Fibroblast of the aortic adventitia (primary cell): ENCODE measurements around the gene STRAP. TPM values are rescaled to one million over a fixed set of nuclear protein-coding genes. Genes with fewer than 3 reads are reported as not detected.
A peak's percentile ranks its signal among the peaks of the same experiment; 100 is the strongest.

Source experiments
- DNase-seq: peaks from one replicate; pipeline ENCODE4 v3.0.0-alpha.2; 2010; ENCODE audit warnings: low read depth
- H3K4me3 ChIP-seq: 2 replicates; pipeline ENCODE4 v1.5.1; 2011; ENCODE audit warnings: low read depth, mild to moderate bottlenecking, control low read depth, low read length, moderate library complexity
- total RNA-seq: library from RNA; depleted of rRNA; stranded (reverse); fragments of >200 nt; gene quantifications from 2 replicates; pipeline ENCODE4 v1.2.3, GENCODE V29; 2012; ENCODE audit warnings: low replicate concordance
- TF ChIP-seq, protein P1 (sequence below): IDR thresholded peaks from 2 replicates; pipeline ENCODE4 v1.5.1; 2011; ENCODE audit warnings: mild to moderate bottlenecking, low read length, control low read depth, inconsistent platforms; ENCODE audit not compliant: insufficient read depth

The STRAP gene, protein sequence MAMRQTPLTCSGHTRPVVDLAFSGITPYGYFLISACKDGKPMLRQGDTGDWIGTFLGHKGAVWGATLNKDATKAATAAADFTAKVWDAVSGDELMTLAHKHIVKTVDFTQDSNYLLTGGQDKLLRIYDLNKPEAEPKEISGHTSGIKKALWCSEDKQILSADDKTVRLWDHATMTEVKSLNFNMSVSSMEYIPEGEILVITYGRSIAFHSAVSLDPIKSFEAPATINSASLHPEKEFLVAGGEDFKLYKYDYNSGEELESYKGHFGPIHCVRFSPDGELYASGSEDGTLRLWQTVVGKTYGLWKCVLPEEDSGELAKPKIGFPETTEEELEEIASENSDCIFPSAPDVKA
- 93.9 and 101 TPM in 2 replicates for total RNA-seq

DNA sequence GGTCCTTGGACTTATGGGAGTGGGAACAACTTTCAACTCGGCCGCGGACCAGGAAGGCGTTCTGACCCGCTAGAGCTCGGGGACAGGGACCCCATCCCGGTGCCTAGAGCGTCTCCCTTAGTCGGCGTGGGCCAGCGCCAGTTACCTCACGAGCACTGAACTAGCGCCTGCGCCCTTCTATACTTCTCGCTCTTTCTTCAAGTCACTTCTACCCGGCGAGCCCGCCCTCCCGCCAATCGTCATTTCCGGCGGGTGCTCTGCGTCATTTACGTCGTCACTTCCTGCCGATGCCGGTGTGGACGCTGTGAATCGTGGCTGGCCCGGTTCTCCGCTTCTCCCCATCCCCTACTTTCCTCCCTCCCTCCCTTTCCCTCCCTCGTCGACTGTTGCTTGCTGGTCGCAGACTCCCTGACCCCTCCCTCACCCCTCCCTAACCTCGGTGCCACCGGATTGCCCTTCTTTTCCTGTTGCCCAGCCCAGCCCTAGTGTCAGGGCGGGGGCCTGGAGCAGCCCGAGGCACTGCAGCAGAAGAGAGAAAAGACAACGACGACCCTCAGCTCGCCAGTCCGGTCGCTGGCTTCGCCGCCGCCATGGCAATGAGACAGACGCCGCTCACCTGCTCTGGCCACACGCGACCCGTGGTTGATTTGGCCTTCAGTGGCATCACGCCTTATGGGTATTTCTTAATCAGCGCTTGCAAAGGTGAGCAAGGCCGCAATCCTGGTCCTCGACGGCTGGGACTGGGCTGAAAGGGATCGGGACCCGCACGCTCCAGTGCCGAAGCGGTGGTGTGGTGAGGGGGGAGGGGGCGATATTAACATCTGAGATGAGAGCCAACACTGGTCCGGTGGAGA is at the start of gene STRAP:
Gene STRAP (plus strand): TSS at position 270 of the 854 bp plus-strand sequence. CDS start 321 bp downstream, at position 591.
- DNase-seq: peak; percentile 97
- H3K4me3 ChIP-seq: peak within 1 kb of the TSS; percentile 97
- TF ChIP-seq, protein P1, sequence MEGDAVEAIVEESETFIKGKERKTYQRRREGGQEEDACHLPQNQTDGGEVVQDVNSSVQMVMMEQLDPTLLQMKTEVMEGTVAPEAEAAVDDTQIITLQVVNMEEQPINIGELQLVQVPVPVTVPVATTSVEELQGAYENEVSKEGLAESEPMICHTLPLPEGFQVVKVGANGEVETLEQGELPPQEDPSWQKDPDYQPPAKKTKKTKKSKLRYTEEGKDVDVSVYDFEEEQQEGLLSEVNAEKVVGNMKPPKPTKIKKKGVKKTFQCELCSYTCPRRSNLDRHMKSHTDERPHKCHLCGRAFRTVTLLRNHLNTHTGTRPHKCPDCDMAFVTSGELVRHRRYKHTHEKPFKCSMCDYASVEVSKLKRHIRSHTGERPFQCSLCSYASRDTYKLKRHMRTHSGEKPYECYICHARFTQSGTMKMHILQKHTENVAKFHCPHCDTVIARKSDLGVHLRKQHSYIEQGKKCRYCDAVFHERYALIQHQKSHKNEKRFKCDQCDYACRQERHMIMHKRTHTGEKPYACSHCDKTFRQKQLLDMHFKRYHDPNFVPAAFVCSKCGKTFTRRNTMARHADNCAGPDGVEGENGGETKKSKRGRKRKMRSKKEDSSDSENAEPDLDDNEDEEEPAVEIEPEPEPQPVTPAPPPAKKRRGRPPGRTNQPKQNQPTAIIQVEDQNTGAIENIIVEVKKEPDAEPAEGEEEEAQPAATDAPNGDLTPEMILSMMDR: no peak

DNA sequence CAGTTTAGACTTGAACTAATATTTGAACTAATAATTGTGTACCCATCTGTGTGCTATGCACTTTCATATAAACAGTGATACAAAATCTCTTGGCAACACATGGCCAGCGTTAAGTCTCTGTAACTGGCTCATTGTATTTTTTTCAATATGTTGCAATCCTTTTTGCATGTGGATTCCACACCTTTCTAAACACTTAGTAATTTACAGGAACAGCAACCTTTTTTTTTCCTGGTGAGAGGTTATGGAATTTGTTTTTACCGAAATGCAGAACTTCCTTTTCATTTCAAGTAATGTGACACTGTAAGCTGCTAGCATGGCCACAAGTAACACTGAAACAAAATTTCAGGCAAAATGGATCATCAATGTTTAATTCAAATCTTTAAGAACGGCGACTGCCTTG is 47.6 kb upstream of the STRAP start:
- no peak overlapping the region for H3K4me3 ChIP-seq
- no peak for DNase-seq
- TF ChIP-seq, protein P1: no peak

DNA sequence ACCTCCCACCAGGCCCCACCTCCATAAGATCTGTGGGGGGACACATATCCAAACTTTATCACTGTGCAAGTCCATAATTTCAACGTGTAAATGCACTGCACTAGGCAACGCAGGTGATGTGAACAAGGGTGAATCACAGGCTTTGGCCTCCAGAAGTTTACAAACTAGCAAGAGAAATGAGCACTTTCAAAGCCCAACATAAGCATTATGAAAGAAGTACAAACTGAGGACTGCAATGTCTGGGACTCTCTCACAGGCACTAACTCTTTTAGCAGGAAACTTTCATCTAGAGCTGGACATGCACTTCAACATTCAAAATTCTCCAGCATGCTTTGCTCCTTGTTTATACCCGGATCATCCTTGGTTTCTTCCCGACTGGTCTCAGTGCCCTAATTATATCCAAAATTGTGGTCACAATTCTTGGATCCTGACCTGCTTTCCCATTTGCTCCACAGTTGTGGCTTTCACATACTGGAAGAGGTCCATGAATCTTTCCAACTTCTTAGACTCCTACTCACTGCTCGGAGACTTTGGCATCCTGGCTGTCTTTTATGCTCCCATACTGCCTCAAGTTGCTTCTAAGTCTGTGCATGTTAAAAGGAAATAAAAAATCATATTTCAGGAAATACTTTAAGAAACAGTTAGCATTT is 44.9 kb upstream of the STRAP start:
- no peak overlapping the region for H3K4me3 ChIP-seq
- TF ChIP-seq, protein P1: no peak
- peak; percentile 88 for DNase-seq

DNA sequence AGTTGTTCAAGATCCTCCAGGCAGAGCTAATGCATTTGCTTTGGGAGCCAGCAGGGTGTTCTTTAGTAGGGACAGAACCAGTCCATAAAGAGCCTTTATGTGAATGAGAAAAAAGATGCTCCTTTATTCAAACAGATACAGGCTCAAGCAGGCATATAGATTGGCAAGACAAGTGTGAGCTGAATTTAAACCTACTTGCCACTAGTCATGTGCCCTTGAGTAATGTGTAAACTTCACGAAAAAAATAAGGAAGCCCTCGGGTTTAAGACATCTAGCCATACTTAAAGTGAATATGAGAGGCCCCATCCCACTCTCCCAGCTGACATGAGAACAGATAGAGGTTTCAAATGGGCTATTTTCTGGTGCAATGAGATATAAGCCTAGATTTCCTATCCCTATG is 43.1 kb upstream of the STRAP start:
- TF ChIP-seq, protein P1: no peak
- no peak for DNase-seq

DNA sequence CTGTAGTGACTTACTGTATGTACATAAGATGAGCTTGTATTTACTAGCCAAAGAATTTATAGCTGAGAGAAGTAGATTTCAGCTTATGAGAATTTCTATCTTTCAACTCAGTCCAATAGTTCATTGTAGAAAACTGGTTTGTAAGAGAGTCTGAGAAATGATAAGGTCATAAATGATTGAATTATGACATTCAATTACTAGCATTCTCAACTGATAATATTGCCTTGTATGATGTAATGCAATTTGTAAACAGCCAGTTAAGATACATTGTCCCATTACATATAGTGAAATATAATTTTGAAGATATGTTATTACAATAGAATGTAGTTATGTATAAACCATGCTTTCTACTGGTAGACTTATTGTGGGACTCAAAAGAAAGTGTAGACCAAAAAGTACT is 42.5 kb upstream of the STRAP start:
- H3K4me3 ChIP-seq: no peak overlapping the region
- TF ChIP-seq, protein P1: no peak
- no peak for DNase-seq

More for the DNA sequence above, 43.1 kb upstream of the STRAP start:
- no peak overlapping the region for H3K4me3 ChIP-seq

DNA sequence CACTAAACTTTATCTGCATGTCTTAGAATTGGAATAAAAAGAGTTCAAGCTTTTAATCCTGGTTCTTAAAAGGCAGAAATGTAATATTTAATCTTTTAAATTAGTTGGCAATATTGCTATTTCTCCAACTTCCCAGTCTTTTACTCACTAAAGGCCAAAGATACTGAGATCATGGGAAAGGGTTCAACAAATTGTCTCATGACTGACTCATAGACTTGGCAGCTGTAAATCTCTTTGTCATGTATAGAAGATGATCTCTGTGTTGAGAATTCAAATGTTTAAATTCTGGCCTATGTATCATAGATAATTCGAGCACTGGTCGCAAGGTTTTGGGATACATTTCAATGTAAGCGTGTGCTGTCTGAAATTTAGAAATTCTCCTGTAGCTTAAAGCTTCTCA is 40.1 kb upstream of the STRAP start:
- TF ChIP-seq, protein P1: no peak
- DNase-seq: peak; percentile 91
- H3K4me3 ChIP-seq: no peak overlapping the region
